Heart right ventricle (tissue), 16 donors: ENCODE results near the gene TEX51. TPM values are rescaled to one million over a fixed set of nuclear protein-coding genes. Genes with fewer than 3 reads are reported as not detected.

Experiments used
- ATAC-seq, 8 donors: fragments of 200-7000 bp; cut with Tn5 transposase; one replicate each; pipeline ENCODE4 v1.9.1; 2020; ENCODE audit warnings: mild to moderate bottlenecking in 8 of 8, moderate library complexity in 8 of 8, moderate number of reproducible peaks in 1 of 8
- DNase-seq, 2 donors: peaks; one replicate each; pipeline ENCODE4 v3.0.0-alpha.2; 2020
- H3K27ac ChIP-seq, 10 donors: fragments of 200-600 bp; sonication (generic) in 2 of 10; one replicate each; pipeline versions ENCODE4 v1.5.0 to v1.8.0; 2020 to 2022; ENCODE audit warnings: mild to moderate bottlenecking in 3 of 10
- H3K27me3 ChIP-seq, 7 donors: fragments of 200-600 bp; one replicate each; pipeline ENCODE4 v1.8.0; 2021 to 2022; ENCODE audit warnings: mild to moderate bottlenecking in 2 of 7
- H3K36me3 ChIP-seq, 9 donors: fragments of 200-600 bp; sonication (generic) in 1 of 9; one replicate each; pipeline versions ENCODE4 v1.5.0 to v1.8.0; 2020 to 2022; ENCODE audit warnings: mild to moderate bottlenecking in 2 of 9
- H3K4me1 ChIP-seq, 9 donors: fragments of 200-600 bp; sonication (generic) in 1 of 9; one replicate each; pipeline versions ENCODE4 v1.5.0 to v1.8.0; 2020 to 2022; ENCODE audit warnings: mild to moderate bottlenecking in 4 of 9
- H3K4me3 ChIP-seq, 10 donors: fragments of 200-600 bp; sonication (generic) in 2 of 10; one replicate each; pipeline versions ENCODE4 v1.5.0 to v1.8.0; 2020 to 2022; ENCODE audit warnings: mild to moderate bottlenecking in 7 of 10, moderate library complexity in 2 of 10
- H3K9me3 ChIP-seq, 11 donors: fragments of 200-600 bp in 10 of 11; sonication (generic) in 2 of 11; one replicate each; pipeline versions ENCODE4 v1.5.0 to v1.8.0; 2013 to 2022; ENCODE audit warnings: mild to moderate bottlenecking in 2 of 11, control low read depth in 1 of 11, moderate library complexity in 1 of 11
- CTCF ChIP-seq, 9 donors: fragments of 200-600 bp; sonication (generic) in 2 of 9; IDR thresholded peaks; one replicate each; pipeline versions ENCODE4 v1.5.0 to v1.8.0; 2021 to 2022; ENCODE audit warnings: antibody characterized with exemption in 9 of 9, mild to moderate bottlenecking in 5 of 9, moderate library complexity in 1 of 9
- WGBS, 2 donors: extraction: QIAGEN DNeasy Blood & Tissue Kit; methylation state at CpG; one replicate each; pipeline ENCODE4 v1.1.7; 2013; ENCODE audit warnings: inconsistent platforms in 1 of 2; 5-methylcytosine and 5-hydroxymethylcytosine counted together
- intact Hi-C, 10 donors: fragments of 100-400 bp; cut with DNase I; formaldehyde crosslinking; loops; one replicate each; pipeline versions ENCODE4 v1.11.1 to v1.14.2; 2022
- polyA plus RNA-seq, 2 donors: library from polyadenylated mRNA; stranded (reverse); fragments of 200-250 nt; gene quantifications; one replicate each; pipeline ENCODE4 v1.2.3, GENCODE V29; 2013
- total RNA-seq, 10 donors: library from RNA; stranded (reverse); fragmentation: NEBNext Ultra II Directional in 3 of 10; extraction: Animal tissue kit (Norgen Biotek cat#: 25700) in 3 of 10; gene quantifications; one replicate each; pipeline versions ENCODE4 v1.2.1 to v1.2.4, GENCODE V29; 2021 to 2023
- donor health status: Arrhythmogenic right ventricular cardiomyopathy.
- donor health status: ischemic (EF 13 %, LVEDD 7.1; RV severe dilation, severe dysfunction).
- donor health status: healthy with polysubstance abuse.
- donor health status: DM: no; HTN: yes; CAD: no.
- donor health status: DM: no; HTN: no; CAD: no.
- donor health status: ischemic (EF 25% LVEDD 6.9; RV normal size, moderate dysfunction).
- donor health status: ischemic (EF 25% LVEDD 5.7; RV mildly dilated, moderate dysfunction).
- donor health status: healthy.
- donor health status: DM: yes; HTN: yes; CAD: no.
- donor health status: Ischemic cardiomyopathy.
- donor health status: ischemic (EF 35%, LVEDD 5.7; RV mildly dilated, moderate dysfunction).
- donor health status: nonischemic (EF 11% LVEDD 7.7; RV severe dilation, severe dysfunction).
- donor health status: DM: yes; HTN: yes; CAD: no.
- donor health status: PGD.
- donor health status: ischemic (EF 29% LVEDD 5.4; RV normal size, mild dysfunction).
- donor health status: nonischemic (EF 23%, LVEDD 6.1; RV moderate dilation, normal function).

Gene TEX51
- total and polyA plus RNA-seq, 12 donors = not detected

- peaks cover 0 to 15% (median 0%) of the 10 kb centered on the region in 11 donors for H3K9me3 ChIP-seq
- no peak for DNase-seq
- H3K4me1 ChIP-seq = no peaks in the 10 kb centered on the region
- peaks cover 0 to 15% (median 0%) of the 10 kb centered on the region in 7 donors for H3K27me3 ChIP-seq
- 74 to 90% methylated on average over 4 of the region's 4 CpGs for WGBS, 2 donors
- no peak overlapping the region for H3K27ac ChIP-seq
- no peak for TF ChIP-seq CTCF (IDR thresholded peaks at IDR 0.05)
- no peak overlapping the region for H3K4me3 ChIP-seq
- intact Hi-C loops = no loop called here
- no peak for ATAC-seq
- H3K36me3 ChIP-seq = no peaks in the 10 kb centered on the region
Measured at GRCh38 chr2:126899616-126900185, 1.0 kb downstream of the TEX51 start.

GRCh38 chr2:126900646-126901319 is 2.1 kb downstream of the TEX51 start:
- ATAC-seq (no peak), DNase-seq (no peak)
- no peaks in the 10 kb centered on the region for H3K36me3 ChIP-seq

GRCh38 chr2:126901459-126901858 is 2.8 kb downstream of the TEX51 start:
- intact Hi-C loops = no loop called here
- peaks cover 0 to 18% (median 6%) of the 10 kb centered on the region in 7 donors for H3K27me3 ChIP-seq

More at GRCh38 chr2:126900646-126901319, 2.1 kb downstream of the TEX51 start:
- no peak overlapping the region for H3K27ac ChIP-seq
- peaks cover 0 to 17% (median 0%) of the 10 kb centered on the region in 11 donors for H3K9me3 ChIP-seq
- H3K4me3 ChIP-seq = no peak overlapping the region
- 83 to 88% methylated on average over 9 of the region's 9 CpGs for WGBS, 2 donors
- no peaks in the 10 kb centered on the region for H3K4me1 ChIP-seq
- intact Hi-C loops = no loop called here
- peaks cover 0 to 15% (median 0%) of the 10 kb centered on the region in 7 donors for H3K27me3 ChIP-seq
- no peak for TF ChIP-seq CTCF (IDR thresholded peaks at IDR 0.05)

More at GRCh38 chr2:126901459-126901858, 2.8 kb downstream of the TEX51 start:
- ATAC-seq (no peak), DNase-seq (no peak)
- Histone ChIP-seq H3K9me3 (peaks cover 0 to 17% (median 0%) of the 10 kb centered on the region in 11 donors), H3K4me1 (no peaks in the 10 kb centered on the region), H3K36me3 (no peaks in the 10 kb centered on the region), H3K4me3 (no peak overlapping the region), H3K27ac (no peak overlapping the region)
- no peak for TF ChIP-seq CTCF (IDR thresholded peaks at IDR 0.05)
- 86 to 88% methylated on average over 2 of the region's 2 CpGs for WGBS, 2 donors
